GM18907 (cell line): Measurements from ENCODE around the gene RBM47.
A peak's percentile ranks its signal among the peaks of the same experiment; 100 is the strongest.
"Not testable (repeated sequence)": the region's sequence is repeated elsewhere in the genome, so short reads cannot be mapped to it uniquely, and the experiment has no call there.

Source experiments
- ATAC-seq: cut with Tn5 transposase; IDR thresholded peaks from one replicate; pipeline ENCODE4 v1.9.1; 2021; ENCODE audit warnings: mild to moderate bottlenecking, moderate library complexity; ENCODE audit not compliant: unreplicated experiment

RBM47 gene

DNA sequence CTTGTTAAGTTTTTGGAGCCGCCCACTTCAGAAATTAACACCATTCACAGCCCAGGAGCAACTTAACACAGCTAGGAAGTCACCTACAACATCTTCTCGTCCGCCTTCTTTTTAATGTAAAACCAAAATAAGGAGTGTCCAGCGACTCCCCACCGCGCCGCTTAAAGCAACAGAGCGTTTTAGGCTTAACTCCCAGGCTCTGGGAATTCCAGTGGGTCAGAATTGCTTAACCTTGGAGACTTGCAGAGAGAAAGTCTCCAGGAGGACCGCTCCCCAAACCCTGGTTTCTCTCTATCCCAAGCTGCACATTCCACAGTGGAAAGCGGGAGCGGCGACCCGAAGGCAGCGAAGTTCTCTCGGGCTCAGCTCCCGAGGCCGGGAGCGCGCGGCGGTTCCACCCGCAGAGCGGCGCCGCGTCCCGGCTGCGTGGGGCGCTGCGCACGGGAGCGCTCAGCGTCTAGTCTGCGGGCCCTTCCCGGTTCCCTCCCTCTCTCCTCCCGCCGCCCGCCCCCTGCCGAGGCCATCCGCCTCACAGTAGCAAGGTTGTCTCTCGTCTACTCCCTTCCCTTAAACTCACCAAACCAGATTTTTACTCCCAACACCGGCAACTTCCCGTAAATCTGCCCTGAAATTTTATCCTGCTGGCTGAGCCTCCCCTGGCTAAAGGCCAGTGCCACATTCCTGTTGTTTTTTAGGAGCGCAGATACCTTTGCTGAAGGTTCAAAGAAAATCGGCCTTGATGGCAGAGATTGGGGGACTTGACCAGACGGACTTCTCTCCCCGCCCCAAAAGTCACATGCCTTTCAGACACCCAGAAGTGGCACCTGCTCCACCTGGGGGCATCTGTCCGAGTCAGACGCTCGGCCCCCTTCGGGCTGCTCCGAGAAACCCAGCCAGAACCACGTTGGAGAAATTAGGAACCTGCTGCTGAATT is at the start of gene RBM47:
TSS of gene RBM47 (minus strand) at position 464 of the 934 bp plus-strand sequence. CDS start 190,971 bp downstream, outside the sequence.
- ATAC-seq, result peak; percentile 63

DNA sequence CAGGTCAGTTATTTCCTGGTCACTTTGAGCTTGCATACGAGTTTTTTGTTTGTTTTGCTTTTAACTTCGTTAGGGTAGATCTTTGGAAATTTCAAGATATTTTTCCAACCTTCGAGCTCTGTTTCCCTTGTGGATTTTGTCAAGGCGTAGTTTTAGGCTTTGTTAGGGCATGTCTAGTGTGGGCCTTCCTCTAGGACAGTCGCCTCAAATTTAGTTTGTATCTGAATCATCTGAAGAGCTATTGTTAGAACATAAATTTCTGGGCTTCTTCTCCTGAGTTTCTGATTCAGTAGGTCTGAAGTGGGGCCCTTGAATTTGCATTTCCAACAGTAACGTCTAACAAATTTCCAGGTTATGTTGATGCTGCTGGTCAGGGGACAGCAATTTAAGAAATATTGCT is 48.8 kb upstream of the RBM47 start:
- no peak for ATAC-seq

DNA sequence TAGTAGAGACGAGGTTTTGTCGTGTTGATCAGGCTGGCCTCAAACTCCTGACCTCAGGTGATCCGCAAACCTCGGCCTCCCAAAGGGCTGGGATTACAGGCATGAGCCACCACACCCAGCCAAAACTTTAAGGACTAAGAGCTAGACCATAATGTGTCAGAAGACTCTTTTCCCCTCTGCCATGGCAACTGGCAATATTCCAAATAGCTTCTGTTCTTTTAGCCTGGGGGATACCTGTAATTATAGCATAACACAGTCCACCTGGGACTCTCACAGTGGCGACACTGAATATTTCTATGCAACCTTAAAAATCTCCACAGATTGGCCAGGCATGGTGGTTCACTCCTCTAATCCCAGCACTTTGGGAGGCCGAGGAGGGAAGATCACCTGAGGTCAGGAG is 45.5 kb upstream of the RBM47 start:
- no peak for ATAC-seq

DNA sequence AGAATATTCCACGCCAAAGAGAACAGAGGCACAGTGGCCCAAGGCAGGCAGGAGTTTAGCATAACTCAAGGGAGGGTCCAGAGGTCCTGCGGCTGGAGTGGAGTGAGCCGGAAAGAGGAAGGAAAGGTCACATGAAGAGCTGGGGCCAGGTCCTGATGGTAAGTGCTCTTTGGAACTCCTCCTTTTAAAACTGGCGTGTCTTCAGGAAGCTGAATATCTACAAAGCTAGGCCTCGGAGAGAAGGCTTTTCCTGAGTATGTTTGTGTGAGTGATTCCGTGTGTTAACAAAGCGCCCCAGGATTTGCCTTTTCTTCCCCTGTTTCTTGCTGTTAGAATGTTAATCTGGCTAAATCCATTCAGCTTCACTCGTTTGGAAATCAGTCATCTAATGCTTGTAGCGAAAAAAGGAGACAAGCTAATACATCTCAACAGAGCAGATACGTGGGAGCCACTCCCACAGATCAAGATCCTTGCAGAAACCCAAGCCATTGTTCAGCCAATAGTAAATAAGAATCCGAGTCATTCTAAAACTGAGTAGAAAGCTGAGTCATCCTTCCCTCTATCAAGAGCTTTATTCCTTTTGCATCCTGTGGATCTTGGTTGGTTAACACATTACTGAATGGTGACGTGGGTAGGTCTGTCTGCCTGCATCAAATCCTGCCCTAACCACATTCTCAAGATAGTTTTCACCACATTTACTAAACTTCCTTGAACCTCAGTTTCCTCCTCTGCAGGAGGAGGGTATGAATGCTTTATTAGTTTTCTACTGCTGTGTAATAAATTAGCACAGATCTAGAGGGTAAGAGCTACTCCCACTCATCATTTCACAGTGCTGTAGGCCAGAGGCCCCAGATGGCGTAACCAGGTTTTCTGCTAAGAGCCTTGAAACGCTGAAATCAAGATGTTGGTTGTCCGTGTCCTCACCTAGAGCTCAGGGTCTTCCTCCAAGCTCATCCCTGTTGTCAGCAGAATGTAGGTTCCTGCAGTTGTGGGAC is 43.2 kb upstream of the RBM47 start:
- ATAC-seq, result peak; percentile 76

DNA sequence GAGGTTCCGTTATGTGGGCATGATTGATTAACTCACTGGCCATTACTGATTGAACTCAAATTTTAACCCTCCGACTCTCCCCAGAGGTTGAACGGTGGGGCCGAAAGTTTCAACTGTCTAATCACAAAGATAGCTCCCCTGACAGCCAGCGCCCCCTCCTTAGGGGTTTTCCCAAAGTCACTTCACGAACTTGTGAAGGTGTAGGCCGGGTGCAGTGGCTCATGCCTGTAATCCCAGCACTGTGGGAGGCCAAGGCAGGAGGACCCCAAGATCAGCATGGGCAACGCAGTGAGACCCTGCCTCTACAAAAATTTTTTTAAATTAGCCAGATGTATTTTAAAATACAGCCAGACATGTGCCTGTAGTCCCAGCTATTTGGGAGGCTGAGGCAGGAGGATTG is 39.8 kb upstream of the RBM47 start:
- ATAC-seq, result no peak

DNA sequence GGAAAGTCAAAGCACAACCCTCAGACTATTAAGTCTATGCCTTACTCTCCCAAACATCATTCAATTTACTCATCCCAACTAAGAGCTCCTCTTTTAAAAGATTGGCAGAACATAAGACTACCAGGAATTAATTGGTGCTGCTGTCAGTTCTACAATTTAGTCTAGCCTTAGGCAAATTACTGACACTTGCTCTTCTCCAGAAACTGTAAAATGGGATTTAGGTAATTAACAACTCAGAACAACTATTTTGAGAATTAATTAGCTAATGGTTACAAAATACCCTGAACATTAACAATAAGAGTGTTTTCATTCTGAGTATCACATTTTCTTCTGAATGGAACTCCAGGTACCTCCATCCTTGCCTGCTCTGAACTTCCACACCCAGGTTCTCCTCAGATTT is 36.2 kb upstream of the RBM47 start:
- ATAC-seq, result no peak

DNA sequence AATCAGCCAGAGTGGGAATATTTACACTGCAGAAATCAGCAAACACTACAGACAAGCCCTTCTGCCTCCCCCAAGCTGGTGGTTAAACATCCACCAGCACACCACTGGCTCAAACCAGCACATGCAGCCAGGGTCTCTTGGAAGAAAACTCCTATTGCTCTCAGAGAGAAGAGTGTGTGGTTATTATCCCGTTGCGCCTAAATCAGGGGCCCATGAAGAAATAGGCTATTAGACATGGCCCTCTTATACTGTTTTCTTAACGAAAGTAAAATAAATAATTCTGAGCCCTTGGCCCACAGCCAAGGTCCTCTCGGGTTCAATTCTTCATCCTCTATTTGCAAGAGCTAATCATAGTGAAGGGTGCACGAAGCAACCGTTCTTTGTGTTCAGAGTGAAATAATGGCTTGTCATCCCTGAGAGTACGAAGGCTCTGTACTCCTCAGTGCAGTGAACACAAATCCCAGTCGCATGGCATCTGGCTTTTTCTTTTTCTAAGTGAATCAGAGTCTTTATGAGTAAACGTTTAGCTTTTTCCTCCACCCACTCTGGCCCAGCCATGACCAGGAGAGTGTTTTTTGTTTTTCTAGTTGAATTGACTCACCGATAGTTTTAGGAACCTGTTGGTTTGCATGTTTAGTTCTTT is 33.4 kb upstream of the RBM47 start:
- ATAC-seq, result peak; percentile 71

DNA sequence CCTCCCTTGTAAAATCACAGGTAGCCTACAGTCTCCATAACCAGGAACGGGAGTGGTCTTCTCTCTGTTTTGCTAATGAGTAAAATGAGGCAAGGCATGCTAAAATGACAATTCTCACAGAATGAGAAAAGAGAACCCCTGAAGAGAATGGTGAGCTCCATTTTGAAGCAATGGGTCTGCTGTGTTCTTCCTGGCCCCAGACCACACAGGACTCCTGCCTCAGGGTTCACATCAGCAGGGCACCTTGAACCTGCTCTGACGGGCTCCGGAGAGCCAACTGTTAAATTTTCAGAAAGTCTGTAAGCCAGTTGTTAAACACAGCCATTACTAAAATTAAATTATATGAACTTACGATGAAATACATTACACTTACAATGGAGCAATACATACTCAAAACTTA is 32.1 kb upstream of the RBM47 start:
- ATAC-seq, result no peak

DNA sequence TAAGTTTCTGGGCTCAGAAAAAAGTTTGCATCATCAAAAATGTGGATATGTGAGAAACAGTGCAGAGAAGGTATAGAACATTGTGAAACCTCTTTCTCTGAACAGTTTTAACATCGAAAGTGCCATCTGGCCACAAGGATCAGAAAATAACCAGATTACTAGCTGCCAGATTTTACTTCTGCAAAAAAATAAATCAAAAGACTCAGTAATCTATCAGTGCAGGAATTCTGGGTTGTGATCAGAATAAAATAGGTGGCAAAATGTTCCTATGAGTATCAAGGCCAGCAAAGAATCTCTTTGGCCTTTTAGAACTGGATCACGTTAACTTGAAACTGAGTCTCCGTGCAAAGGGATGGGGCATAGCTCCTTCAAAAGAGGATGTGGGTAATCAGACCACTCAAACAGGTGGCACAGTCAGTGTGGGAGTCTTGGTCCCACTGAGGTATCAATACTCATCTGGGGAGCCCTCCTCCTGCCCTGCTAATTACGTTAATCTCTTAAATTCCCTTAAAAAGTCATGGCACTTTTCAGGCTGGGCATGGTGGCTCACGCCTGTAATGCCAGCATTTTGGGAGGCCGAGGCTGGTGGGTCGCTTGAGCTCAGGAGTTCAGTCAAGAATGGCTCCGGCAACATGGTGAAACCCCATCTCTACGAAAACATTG is 26.7 kb upstream of the RBM47 start:
- ATAC-seq, result peak; percentile 96

DNA sequence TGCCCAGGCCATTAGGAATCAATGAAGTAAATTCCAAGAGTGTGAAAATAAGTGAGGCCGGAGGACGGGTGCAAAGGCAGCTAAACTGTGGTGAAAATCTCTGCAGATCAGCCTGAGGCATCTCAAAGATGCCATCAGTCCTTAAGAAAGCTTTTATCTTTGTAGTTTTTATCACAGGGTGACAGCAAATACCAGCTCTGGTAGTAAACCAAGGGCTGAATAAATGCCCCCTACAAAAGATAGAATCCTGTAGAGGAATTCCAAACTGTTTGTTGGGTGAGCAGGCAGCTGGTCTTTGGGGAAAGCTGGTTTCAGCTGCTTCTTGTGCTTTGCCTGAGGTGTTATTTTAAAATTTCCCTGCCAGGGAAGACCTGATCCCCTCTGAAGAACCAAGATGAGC is 21.6 kb upstream of the RBM47 start:
- ATAC-seq, result no peak

DNA sequence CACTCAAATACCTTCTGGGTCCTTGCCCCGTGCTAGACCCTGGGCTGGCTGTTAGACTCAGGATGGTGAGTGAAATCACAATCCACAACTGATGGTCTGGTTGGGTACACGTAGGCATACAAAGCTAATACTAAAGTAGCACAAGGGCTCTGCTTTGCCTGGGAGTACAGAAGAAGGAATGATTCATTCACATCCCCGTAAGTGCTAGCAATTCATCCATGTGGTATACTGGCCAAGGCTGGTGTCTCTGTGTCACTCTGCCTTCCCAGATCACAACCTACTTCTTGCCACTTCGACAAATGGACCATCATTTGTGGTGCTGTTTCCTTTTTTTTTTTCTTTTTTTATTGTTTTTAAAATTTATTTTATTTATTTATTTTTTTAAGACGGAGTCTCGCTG is 19.7 kb upstream of the RBM47 start:
- no peak for ATAC-seq

DNA sequence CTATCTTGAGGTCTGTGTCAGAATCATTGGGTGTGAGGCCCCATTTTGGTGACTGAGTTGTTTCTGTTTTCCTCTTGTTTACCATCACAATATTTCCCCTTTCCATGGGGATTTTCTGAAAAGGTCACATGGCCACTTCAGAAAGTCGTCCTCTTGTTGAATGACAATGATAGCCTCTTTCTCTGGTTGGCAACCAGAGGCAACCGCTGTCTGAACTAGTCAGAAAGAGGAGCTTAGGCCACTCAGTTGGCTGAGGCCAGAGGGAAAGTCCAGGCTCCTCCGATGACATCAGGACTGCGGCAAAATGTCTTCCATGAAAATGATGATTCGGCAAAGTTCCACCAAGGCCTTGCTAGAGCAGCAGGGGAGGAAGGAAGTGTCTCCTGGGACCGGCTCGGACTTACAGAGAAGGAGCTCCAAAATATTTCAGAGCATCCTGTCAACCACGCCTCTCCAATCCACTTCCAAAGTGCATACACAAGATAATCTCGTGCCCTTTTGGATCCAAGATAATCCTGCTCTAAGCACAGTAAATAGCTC is 19.1 kb upstream of the RBM47 start:
- ATAC-seq, result no peak

DNA sequence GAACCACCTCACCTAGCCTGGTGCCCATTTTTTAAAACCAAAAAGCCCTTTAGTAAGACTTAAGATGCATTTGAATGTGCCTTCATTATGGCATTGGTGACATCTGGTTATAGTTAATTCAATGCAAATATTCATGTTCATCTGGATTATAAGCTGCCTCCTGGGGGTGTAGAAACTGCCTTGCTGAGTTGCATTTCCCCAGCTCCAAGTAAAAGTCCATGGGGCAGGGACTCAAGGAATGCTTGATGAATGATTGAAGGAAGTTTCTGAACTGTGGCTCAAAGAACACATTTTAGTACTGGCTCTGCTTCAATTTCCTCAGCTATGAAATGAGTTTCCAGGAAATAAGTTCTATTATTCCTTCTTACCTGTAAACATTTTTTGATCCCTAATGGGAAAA is 18.5 kb upstream of the RBM47 start:
- ATAC-seq, result no peak

DNA sequence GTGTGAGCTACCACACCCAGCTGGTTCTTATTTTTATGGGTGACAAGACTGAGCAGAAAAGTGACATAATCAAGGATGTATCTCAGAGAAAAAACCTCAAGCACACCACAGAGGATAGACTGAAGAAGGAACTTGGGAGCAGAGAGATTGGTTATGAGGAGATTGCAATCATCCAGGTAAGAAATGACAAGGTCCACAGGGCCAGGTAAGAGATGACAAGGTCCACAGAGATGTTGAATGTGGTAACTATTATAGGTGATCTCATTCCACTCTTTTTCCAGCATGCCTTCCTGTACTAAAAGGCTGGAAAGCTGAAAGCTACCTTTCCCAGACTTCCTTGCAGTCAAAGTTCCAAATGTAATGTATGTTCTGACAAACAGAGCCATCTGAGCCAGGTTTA is 15.9 kb upstream of the RBM47 start:
- no peak for ATAC-seq

DNA sequence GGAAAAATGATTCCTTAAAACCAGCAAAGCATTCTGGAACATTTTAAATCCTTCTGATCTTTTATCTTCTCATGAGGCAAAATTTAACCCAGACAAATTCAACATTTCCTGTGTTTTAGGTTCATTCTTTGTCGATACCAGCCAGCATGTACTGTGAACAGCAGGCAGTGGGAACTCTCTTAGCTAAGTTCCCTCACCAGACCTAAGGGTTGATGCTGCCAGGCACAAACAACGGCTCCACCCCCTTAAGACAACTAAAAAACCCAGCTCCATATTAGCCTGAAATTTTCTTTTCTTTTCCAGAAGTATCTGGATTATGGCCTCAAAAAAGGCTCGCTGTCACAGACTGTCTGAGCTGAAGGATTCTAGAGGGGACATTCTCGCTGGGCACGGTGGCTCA is 2.4 kb upstream of the RBM47 start:
- ATAC-seq, result no peak

DNA sequence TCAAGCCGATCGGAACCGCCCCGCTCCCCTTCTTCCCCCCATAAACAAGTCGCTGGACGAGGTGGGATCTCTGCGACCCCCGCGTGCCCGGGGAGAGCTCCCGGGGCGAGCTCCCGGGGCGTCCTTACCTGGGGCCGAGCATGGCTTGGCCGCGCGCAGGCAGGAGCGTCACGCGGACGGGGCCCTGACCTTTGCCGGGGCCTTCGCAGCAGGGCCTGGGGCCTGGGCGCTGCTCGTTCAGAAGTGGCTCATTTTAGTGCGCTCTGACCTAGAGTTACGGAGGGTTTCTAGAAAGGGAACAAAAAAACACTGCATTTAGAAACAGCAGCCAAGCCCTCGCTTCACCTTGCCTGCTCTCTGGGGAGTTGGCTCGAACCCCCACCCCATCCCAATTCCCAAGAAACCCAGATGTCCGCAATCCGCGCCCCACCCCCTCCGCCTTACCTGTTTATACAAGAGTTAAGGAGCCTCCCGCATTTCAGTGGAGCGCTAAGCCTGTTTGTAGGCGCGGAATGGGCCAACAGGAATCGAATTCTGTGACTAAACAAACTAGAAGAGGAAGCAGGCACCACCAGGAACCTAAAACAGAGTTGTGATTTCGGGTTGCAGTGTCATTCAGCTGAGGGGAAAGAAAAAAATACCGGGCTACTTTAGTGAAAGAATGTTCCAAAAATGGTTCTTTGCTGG is 814 bp upstream of the RBM47 start:
- ATAC-seq, result peak; percentile 52

DNA sequence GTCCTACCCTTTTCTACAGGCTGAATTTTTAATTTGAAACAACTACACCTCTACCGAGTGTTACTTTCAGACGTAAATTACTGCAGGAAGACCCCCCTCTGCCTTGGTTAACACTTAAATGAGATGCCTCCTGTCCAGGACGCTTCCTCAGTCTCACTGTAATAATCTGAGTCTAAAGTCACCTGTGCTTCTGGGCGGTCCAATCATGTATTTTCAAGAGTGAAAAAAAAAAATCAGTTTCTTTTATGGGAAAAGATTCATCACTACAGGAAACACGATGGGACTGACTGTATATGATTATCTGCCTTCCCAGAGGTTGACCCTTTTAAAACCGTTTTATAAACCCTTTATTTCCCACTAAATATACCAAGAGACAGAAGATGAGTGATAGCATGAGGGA is 776 bp downstream of the RBM47 start:
- ATAC-seq, result no peak

DNA sequence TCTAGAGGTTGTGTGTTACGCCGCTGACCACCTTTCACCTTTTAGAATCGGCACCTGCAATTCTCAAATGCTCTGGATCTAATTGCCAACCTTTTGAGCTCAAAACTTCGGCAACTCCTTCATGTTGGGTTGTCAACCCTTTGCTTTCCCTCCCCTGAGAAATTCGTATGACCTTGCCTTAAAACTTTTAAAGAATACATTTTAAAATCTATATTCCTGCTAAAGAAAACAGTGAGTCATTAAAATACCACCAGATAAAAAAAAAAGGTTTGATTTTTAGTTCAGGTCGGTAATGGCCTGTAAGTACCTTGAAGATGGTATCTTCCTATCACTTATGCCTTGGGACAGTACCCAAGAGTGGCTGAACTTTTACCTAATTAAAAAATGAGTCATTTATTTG is 1.3 kb downstream of the RBM47 start:
- not testable (repeated sequence) for ATAC-seq

DNA sequence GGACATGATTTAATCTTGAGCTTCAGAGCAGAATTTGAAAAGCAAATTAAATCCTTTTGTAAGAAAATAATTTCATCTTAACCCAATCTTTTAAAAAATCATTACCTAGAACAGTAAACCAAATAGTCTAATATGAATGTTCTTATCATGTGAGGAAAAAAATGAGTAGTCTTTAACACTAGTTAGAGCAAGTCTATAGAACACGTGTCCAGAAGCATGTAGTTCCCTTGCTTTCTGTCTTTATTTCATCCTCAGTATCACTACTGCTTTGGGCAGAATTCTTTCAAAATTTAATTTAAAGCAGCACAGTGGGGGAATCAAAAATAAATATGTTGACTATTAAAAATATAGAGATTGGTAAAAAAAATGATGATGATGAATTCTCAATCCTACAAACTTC is 2.1 kb downstream of the RBM47 start:
- no peak for ATAC-seq
